Brain microvascular endothelial cell (primary cell): ENCODE measurements around the gene APOF.
"Not testable (repeated sequence)": the region's sequence is repeated elsewhere in the genome, so short reads cannot be mapped to it uniquely, and the experiment has no call there.

Experiments used
- DNase-seq: peaks from one replicate; pipeline ENCODE4 v3.0.0-alpha.2; 2020
- H3K27ac ChIP-seq: fragments of 250-450 bp; sonication (Bioruptor Pico); 2 replicates; pipeline ENCODE4 v1.5.1; 2020; ENCODE audit warnings: mild to moderate bottlenecking, moderate library complexity
- H3K27me3 ChIP-seq: fragments of 250-450 bp; sonication (Bioruptor Pico); replicated peaks from 2 replicates; pipeline ENCODE4 v1.5.1; 2020; ENCODE audit warnings: mild to moderate bottlenecking
- H3K36me3 ChIP-seq: fragments of 250-450 bp; sonication (Bioruptor Pico); replicated peaks from 2 replicates; pipeline ENCODE4 v1.5.1; 2020; ENCODE audit warnings: mild to moderate bottlenecking
- H3K4me3 ChIP-seq: 2 replicates; pipeline ENCODE4 v1.5.1; 2011; ENCODE audit warnings: low read depth, mild to moderate bottlenecking, control low read depth, low read length, moderate library complexity
- CTCF ChIP-seq: IDR thresholded peaks from 2 replicates; pipeline ENCODE4 v1.5.1; 2011; ENCODE audit warnings: low read depth, mild to moderate bottlenecking, moderate library complexity, low read length, control low read depth, inconsistent platforms; ENCODE audit errors: missing control alignments
- in situ Hi-C: cut with HindIII; loops from 2 replicates; pipeline ENCODE4 v1.10.0; 2017; ENCODE audit warnings: low sequenced_read_pairs, low pct_ligation_motif_present

The APOF gene

DNA sequence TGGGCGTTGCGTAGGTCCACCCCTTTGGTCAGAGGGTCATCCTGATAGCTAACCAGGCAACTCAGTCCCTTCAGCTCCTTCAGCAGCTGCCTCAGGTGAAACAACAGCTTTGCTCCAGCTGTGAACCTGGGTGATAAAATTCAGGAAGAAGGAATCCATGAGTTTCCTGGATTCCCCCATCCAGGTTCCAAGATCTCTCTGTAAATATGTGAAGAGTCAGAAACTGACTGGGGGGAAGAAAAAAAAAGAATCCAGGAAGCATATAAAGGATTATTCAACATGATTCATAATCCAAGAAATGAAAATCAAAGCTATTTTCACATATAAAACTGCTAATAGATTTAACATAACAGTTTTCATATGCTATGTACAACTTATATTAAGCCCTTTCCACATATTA is 11.3 kb downstream of the APOF start:
- Histone ChIP-seq H3K4me3 (no peak overlapping the region), H3K36me3 (peaks cover 89% of the 10 kb centered on the region), H3K27ac (no peak overlapping the region), H3K27me3 (no peaks in the 10 kb centered on the region)
- in situ Hi-C loops, result no loop called here
- no peak for TF ChIP-seq CTCF
- DNase-seq, result no peak

GRCh38 chr12:56350662-56351061 is 12.0 kb downstream of the APOF start:
- H3K36me3 ChIP-seq, result peaks cover 87% of the 10 kb centered on the region

GRCh38 chr12:56348776-56349175 is 13.9 kb downstream of the APOF start:
- Histone ChIP-seq H3K36me3 (peaks cover 84% of the 10 kb centered on the region), H3K4me3 (no peak overlapping the region), H3K27me3 (no peaks in the 10 kb centered on the region), H3K27ac (no peak overlapping the region)
- no peak for DNase-seq
- no peak for TF ChIP-seq CTCF
- in situ Hi-C loops, result no loop called here

More at GRCh38 chr12:56350662-56351061, 12.0 kb downstream of the APOF start:
- in situ Hi-C loops, result no loop called here
- Histone ChIP-seq H3K27ac (no peak overlapping the region), H3K4me3 (no peak overlapping the region), H3K27me3 (no peaks in the 10 kb centered on the region)
- no peak for TF ChIP-seq CTCF
- no peak for DNase-seq

DNA sequence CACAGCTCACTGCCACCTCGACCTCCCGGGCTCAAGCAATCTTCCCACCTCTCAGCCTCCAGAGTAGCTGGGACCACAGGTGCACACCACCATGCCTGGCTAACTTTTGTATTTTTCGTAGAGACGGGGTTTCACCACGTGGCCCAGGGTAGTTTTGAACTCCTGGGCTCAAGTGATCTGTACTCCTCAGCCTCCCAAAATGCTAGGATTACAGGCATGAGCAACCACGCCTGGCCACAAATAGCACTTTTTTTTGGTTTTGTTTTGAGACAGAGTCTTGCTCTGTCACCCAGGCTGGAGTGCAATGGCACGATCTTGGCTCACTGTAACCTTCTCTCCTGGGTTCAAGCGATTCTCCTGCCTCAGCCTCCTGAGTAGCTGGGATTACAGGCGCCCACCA is 15.4 kb downstream of the APOF start:
- DNase-seq, H3K4me3 ChIP-seq, H3K27me3 ChIP-seq, in situ Hi-C loops, H3K27ac ChIP-seq: not testable (repeated sequence)
- peaks cover 82% of the 10 kb centered on the region for H3K36me3 ChIP-seq

- Histone ChIP-seq H3K4me3 (no peak overlapping the region), H3K36me3 (peaks cover 84% of the 10 kb centered on the region), H3K27ac (no peak overlapping the region), H3K27me3 (no peaks in the 10 kb centered on the region)
- in situ Hi-C loops, result no loop called here
- no peak for TF ChIP-seq CTCF
- no peak for DNase-seq
Measured at GRCh38 chr12:56346675-56347074, 16.0 kb downstream of the APOF start.

DNA sequence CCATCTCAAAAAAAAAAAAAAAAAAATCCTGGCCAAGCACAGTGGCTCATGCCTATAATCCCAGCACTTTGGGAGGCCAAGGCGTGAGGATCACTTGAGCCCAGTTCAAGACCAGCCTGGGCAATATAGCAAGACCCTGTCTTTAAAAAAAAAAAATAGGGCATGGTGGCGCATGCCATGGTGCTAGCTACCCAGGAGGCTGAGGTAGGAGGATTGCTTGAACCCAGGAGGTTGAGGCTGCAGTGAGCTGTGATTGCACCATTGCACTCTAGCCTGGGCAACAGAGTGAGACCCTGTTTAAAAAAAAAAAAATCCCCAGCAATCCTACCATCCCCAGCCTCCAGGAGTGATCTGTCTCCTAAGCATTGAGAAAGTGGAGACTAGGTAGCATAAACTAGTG is 20.4 kb downstream of the APOF start:
- H3K4me3 ChIP-seq, H3K27me3 ChIP-seq, in situ Hi-C loops, H3K27ac ChIP-seq, DNase-seq: not testable (repeated sequence)
- H3K36me3 ChIP-seq, result peaks cover 44% of the 10 kb centered on the region

- Histone ChIP-seq H3K4me3 (no peak overlapping the region), H3K36me3 (peaks cover 37% of the 10 kb centered on the region), H3K27me3 (no peaks in the 10 kb centered on the region), H3K27ac (no peak overlapping the region)
- no peak for TF ChIP-seq CTCF
- no peak for DNase-seq
- in situ Hi-C loops, result no loop called here
Measured at GRCh38 chr12:56341616-56342015, 21.0 kb downstream of the APOF start.
